Subcutaneous abdominal adipose tissue (tissue), 5 donors: ENCODE measurements around the gene TLR7.

Experiments used
- H3K27ac ChIP-seq: one replicate; pipeline ENCODE4 v1.7.0; 2013; ENCODE audit warnings: low read depth, mild to moderate bottlenecking, inconsistent platforms, low read length, moderate library complexity
- H3K27me3 ChIP-seq, 5 donors: one replicate each; pipeline ENCODE4 v1.7.0; 2013; ENCODE audit warnings: low read length in 5 of 5, inconsistent platforms in 1 of 5; ENCODE audit not compliant: control insufficient read depth in 5 of 5, insufficient read depth in 4 of 5
- H3K36me3 ChIP-seq, 5 donors: one replicate each; pipeline ENCODE4 v1.7.0; 2013; ENCODE audit warnings: low read length in 5 of 5; ENCODE audit not compliant: control insufficient read depth in 5 of 5, insufficient read depth in 5 of 5
- H3K4me1 ChIP-seq, 5 donors: one replicate each; pipeline ENCODE4 v1.7.0; 2013; ENCODE audit warnings: low read length in 5 of 5, mild to moderate bottlenecking in 3 of 5, moderate library complexity in 1 of 5; ENCODE audit not compliant: control insufficient read depth in 5 of 5, insufficient read depth in 5 of 5
- H3K4me3 ChIP-seq, 5 donors: one replicate each; pipeline ENCODE4 v1.7.0; 2013; ENCODE audit warnings: low read length in 5 of 5, low read depth in 1 of 5
- H3K9ac ChIP-seq, 5 donors: one replicate each; pipeline ENCODE4 v1.7.0; 2013; ENCODE audit warnings: low read length in 5 of 5, mild to moderate bottlenecking in 4 of 5, moderate library complexity in 3 of 5
- H3K9me3 ChIP-seq, 5 donors: one replicate each; pipeline ENCODE4 v1.7.0; 2013; ENCODE audit warnings: low read length in 5 of 5; ENCODE audit not compliant: control insufficient read depth in 5 of 5
- donor health status: healthy.
- donor health status: healthy.
- donor health status: healthy.
- donor health status: healthy.
- donor health status: healthy.

The TLR7 gene

GRCh38 chrX:12898073-12898472 lies 31.2 kb downstream of the TLR7 start:
- Histone ChIP-seq H3K27ac (no peak overlapping the region), H3K9ac (no peak overlapping the region), H3K9me3 (no peaks in the 10 kb centered on the region), H3K27me3 (peaks cover 0 to 11% (median 8%) of the 10 kb centered on the region in 5 donors), H3K36me3 (no peaks in the 10 kb centered on the region), H3K4me1 (peaks cover 0 to 4% (median 0%) of the 10 kb centered on the region in 5 donors), H3K4me3 (no peak overlapping the region)

DNA sequence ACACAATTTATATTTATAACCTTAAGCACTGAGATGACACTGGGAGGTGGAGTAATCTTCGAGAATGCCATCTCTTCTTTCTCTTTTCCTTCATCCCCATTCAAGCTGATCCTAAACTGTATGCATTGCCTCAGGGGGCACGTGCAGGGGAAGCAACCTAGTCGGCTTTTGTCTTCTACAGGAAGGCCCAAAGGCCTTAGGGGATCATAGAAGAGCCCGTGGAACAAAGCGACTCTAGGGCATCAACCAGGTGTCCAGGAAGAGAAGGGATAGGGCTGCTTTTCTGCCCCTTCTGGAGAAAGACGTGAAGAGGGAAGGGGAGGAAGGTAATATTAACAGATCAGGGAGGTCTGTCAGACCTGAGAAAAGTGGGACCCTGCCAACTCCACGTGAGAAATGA lies 32.6 kb downstream of the TLR7 start:
- H3K4me1 ChIP-seq = peaks cover 0 to 10% (median 0%) of the 10 kb centered on the region in 5 donors
- peaks cover 2 to 11% (median 8%) of the 10 kb centered on the region in 5 donors for H3K27me3 ChIP-seq
- H3K4me3 ChIP-seq = no peak overlapping the region
- H3K9me3 ChIP-seq = no peaks in the 10 kb centered on the region
- no peak overlapping the region for H3K9ac ChIP-seq
- no peak overlapping the region for H3K27ac ChIP-seq
- H3K36me3 ChIP-seq = no peaks in the 10 kb centered on the region

DNA sequence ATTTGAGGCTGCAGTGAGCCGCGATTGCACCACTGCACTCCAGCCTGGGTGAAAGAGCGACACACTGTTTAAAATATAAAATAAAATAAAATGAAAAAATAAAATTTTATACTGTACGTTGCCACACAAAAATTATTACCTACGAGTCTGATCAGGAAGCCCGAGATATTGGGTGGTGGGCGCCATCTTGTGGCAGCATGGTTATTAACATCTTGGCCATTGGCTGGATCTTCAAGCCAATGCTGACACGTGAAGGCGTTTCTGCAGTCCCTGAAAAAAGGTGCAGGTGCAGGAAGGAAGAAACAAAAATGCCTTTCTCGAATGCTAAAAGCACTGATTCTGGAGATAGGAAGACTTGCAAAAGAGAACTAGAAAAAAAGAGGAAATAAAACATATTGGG lies 34.6 kb downstream of the TLR7 start:
- H3K9me3 ChIP-seq = no peaks in the 10 kb centered on the region
- H3K36me3 ChIP-seq = no peaks in the 10 kb centered on the region
- no peak overlapping the region for H3K4me3 ChIP-seq
- H3K9ac ChIP-seq = no peak overlapping the region
- H3K4me1 ChIP-seq = peaks cover 0 to 10% (median 0%) of the 10 kb centered on the region in 5 donors
- no peak overlapping the region for H3K27ac ChIP-seq
- H3K27me3 ChIP-seq = peaks cover 2 to 12% (median 8%) of the 10 kb centered on the region in 5 donors

DNA sequence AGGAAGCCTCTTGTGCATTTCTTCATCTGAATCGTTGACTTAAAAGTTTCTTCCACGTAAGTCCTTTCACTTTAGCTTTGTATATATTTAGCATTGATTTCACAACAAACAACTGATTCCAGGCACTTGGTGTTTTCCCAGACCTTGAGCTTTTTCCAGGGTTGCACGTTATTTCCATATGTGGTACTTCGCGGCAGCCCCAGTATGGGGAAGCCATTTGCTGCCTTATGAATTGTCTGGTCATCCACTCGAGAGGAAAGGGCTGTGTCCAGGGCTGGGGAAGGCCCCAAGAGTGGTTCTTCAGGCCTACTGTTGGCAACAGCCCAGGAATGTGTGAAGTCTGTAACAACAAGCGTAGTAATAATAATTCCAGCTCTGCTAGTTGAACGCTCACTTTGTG lies 36.8 kb downstream of the TLR7 start:
- H3K4me1 ChIP-seq = peaks cover 0 to 7% (median 0%) of the 10 kb centered on the region in 5 donors
- H3K9me3 ChIP-seq = no peaks in the 10 kb centered on the region
- H3K4me3 ChIP-seq = no peak overlapping the region
- H3K9ac ChIP-seq = no peak overlapping the region
- peaks cover 2 to 15% (median 5%) of the 10 kb centered on the region in 5 donors for H3K27me3 ChIP-seq
- no peak overlapping the region for H3K27ac ChIP-seq
- no peaks in the 10 kb centered on the region for H3K36me3 ChIP-seq

- H3K4me3 ChIP-seq = no peak within 1 kb of the TSS
Observed at GRCh38 chrX:12906046-12906761, 39.3 kb downstream of the TLR7 start, which contains the start of gene TLR8. TSS of gene TLR8 (plus strand) at chrX:12906620. CDS start at chrX:12906707, 87 bp downstream.

GRCh38 chrX:12910423-12911121 lies 43.7 kb downstream of the TLR7 start:
- H3K9ac ChIP-seq = no peak overlapping the region
- H3K9me3 ChIP-seq = no peaks in the 10 kb centered on the region
- peaks cover 0 to 4% (median 0%) of the 10 kb centered on the region in 5 donors for H3K4me1 ChIP-seq
- peaks cover 0 to 15% (median 4%) of the 10 kb centered on the region in 5 donors for H3K27me3 ChIP-seq
- H3K4me3 ChIP-seq = no peak overlapping the region
- H3K36me3 ChIP-seq = no peaks in the 10 kb centered on the region
- H3K27ac ChIP-seq = no peak overlapping the region

More at GRCh38 chrX:12906046-12906761, 39.3 kb downstream of the TLR7 start, which contains the start of gene TLR8:
- Histone ChIP-seq H3K36me3 (no peaks in the 10 kb centered on the region), H3K4me1 (peaks cover 0 to 10% (median 0%) of the 10 kb centered on the region in 5 donors), H3K9me3 (no peaks in the 10 kb centered on the region), H3K27me3 (peaks cover 0 to 11% (median 4%) of the 10 kb centered on the region in 5 donors), H3K9ac (no peak within 1 kb of the TSS), H3K27ac (no peak within 1 kb of the TSS)

- no peak overlapping the region for H3K27ac ChIP-seq
- peaks cover 0 to 4% (median 0%) of the 10 kb centered on the region in 5 donors for H3K4me1 ChIP-seq
- H3K9ac ChIP-seq = no peak overlapping the region
- peaks cover 0 to 15% (median 4%) of the 10 kb centered on the region in 5 donors for H3K27me3 ChIP-seq
- H3K36me3 ChIP-seq = no peaks in the 10 kb centered on the region
- no peaks in the 10 kb centered on the region for H3K9me3 ChIP-seq
- H3K4me3 ChIP-seq = no peak overlapping the region
Observed at GRCh38 chrX:12911122-12911470, 44.2 kb downstream of the TLR7 start.

GRCh38 chrX:12912791-12913482 lies 46.1 kb downstream of the TLR7 start:
- Histone ChIP-seq H3K4me1 (peaks cover 0 to 4% (median 0%) of the 10 kb centered on the region in 5 donors), H3K27ac (no peak overlapping the region), H3K36me3 (no peaks in the 10 kb centered on the region), H3K4me3 (no peak overlapping the region), H3K27me3 (peaks cover 0 to 26% (median 4%) of the 10 kb centered on the region in 5 donors), H3K9me3 (no peaks in the 10 kb centered on the region), H3K9ac (no peak overlapping the region)

DNA sequence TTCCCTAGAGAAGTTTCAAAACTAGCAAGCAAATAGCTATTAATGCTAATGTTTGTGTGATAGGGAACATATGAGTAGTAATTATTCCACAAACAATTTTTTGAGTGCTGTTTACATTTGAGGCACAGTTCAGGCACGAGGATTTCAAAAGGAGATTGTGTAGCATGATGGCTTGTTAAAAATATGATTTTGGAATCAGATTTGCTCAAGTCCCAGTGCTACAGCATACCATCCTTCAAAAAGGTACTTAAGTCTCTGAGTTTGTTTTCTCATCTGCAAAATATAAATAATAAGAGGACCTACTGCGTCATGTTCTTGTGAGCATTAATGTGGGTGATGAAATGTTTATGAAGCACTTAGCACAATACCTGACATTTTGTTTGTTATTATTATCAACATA lies 50.9 kb downstream of the TLR7 start:
- no peaks in the 10 kb centered on the region for H3K36me3 ChIP-seq
- H3K27ac ChIP-seq = no peak overlapping the region
- H3K27me3 ChIP-seq = peaks cover 0 to 32% (median 0%) of the 10 kb centered on the region in 5 donors
- no peak overlapping the region for H3K9ac ChIP-seq
- no peaks in the 10 kb centered on the region for H3K4me1 ChIP-seq
- H3K9me3 ChIP-seq = no peaks in the 10 kb centered on the region
- no peak overlapping the region for H3K4me3 ChIP-seq

DNA sequence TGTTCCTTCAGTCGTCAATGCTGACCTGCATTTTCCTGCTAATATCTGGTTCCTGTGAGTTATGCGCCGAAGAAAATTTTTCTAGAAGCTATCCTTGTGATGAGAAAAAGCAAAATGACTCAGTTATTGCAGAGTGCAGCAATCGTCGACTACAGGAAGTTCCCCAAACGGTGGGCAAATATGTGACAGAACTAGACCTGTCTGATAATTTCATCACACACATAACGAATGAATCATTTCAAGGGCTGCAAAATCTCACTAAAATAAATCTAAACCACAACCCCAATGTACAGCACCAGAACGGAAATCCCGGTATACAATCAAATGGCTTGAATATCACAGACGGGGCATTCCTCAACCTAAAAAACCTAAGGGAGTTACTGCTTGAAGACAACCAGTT lies 52.2 kb downstream of the TLR7 start:
- H3K27me3 ChIP-seq = peaks cover 0 to 29% (median 2%) of the 10 kb centered on the region in 5 donors
- H3K27ac ChIP-seq = no peak overlapping the region
- H3K4me3 ChIP-seq = no peak overlapping the region
- H3K4me1 ChIP-seq = no peaks in the 10 kb centered on the region
- no peak overlapping the region for H3K9ac ChIP-seq
- H3K9me3 ChIP-seq = no peaks in the 10 kb centered on the region
- H3K36me3 ChIP-seq = no peaks in the 10 kb centered on the region
